K562 (cell line): Measurements from ENCODE around the gene ADM. TPM values are rescaled to one million over a fixed set of nuclear protein-coding genes. Genes with fewer than 3 reads are reported as not detected.

Experiments
- BHLHE40 ChIP-seq: IDR thresholded peaks from 2 replicates; pipeline ENCODE4 v1.6.1; 2011; ENCODE audit warnings: low read length, improper control_type of control experiment
- CTBP1 ChIP-seq: fragments of 450-650 bp; IDR thresholded peaks from 2 replicates; pipeline ENCODE4 v1.6.1; 2016; ENCODE audit warnings: borderline replicate concordance
- ELF4 ChIP-seq: fragments of 450-650 bp; formaldehyde crosslinking; IDR thresholded peaks from 2 replicates; pipeline ENCODE4 v1.4.0; 2022; ENCODE audit warnings: missing genetic modification characterization
- FOXK2 ChIP-seq, 2 experiments: fragments of 450-650 bp; IDR thresholded peaks in 1 of 2; conservative IDR thresholded peaks in 1 of 2; 2 replicates each; pipeline ENCODE4 v1.6.1; 2016; ENCODE audit warnings: low read depth in 2 of 2, mild to moderate bottlenecking in 1 of 2
- LCOR ChIP-seq: sonication (generic); formaldehyde crosslinking; IDR thresholded peaks from 2 replicates; pipeline ENCODE4 v1.8.0; 2022; ENCODE audit warnings: mild to moderate bottlenecking, missing genetic modification reagents
- POLR2G ChIP-seq: fragments of 200-400 bp; formaldehyde crosslinking; IDR thresholded peaks from 2 replicates; pipeline ENCODE4 v1.6.1; 2017; ENCODE audit warnings: low read depth, mild to moderate bottlenecking, antibody characterized with exemption, low read length, moderate library complexity
- SUPT5H ChIP-seq: fragments of 450-650 bp; IDR thresholded peaks from 2 replicates; pipeline ENCODE4 v1.6.1; 2016
- TARDBP ChIP-seq: fragments of 450-650 bp; IDR thresholded peaks from 2 replicates; pipeline ENCODE4 v1.6.1; 2016
- ZBED1 ChIP-seq: IDR thresholded peaks from 2 replicates; pipeline ENCODE4 v1.6.1; 2014
- ZNF263 ChIP-seq: sonication (generic); formaldehyde crosslinking; IDR thresholded peaks from 2 replicates; pipeline ENCODE4 v1.8.0; 2022; ENCODE audit warnings: mild to moderate bottlenecking, missing genetic modification reagents, borderline replicate concordance
- ZNF384 ChIP-seq: IDR thresholded peaks from 2 replicates; pipeline ENCODE4 v1.6.1; 2012; ENCODE audit warnings: low read depth, low read length, improper control_type of control experiment
- ZNF41 ChIP-seq: fragments of 250-450 bp; sonication (Bioruptor Pico); conservative IDR thresholded peaks from 2 replicates; pipeline ENCODE4 v1.4.0; 2020; ENCODE audit warnings: mild to moderate bottlenecking
- polyA plus RNA-seq, 8 experiments: library from polyadenylated mRNA; depleted of rRNA in 4 of 8; stranded (reverse) in 5 of 8; unstranded in 3 of 8; fragments of >200 nt; fragmentation: Nextera tagmentation in 2 of 8; fragmentation: Illumina TruSeq in 1 of 8; extraction: Ambion mirVana in 2 of 8; extraction: Trizol in 1 of 8; gene quantifications; 2 replicates each; pipeline versions ENCODE4 v1.2.1 to v1.2.3, GENCODE V29; 2011 to 2014; ENCODE audit warnings: inconsistent platforms in 1 of 8, missing spikeins in 1 of 8
- total RNA-seq, 7 experiments: library from RNA; depleted of rRNA in 6 of 7; stranded (reverse); fragments of >200 nt in 6 of 7; fragmentation: Illumina TruSeq in 2 of 7; extraction: Trizol in 2 of 7; gene quantifications; 2 replicates each; pipeline versions ENCODE4 v1.2.1 to v1.2.3, GENCODE V29; 2011 to 2021; ENCODE audit warnings: low replicate concordance in 1 of 7
- TF ChIP-seq, protein P1 (sequence below): fragments of 250-450 bp; sonication (Bioruptor Pico); IDR thresholded peaks from 2 replicates; pipeline ENCODE4 v1.5.0; 2021
- TF ChIP-seq, protein P2 (sequence below), 2 experiments: fragments of 250-450 bp in 1 of 2; fragments of 450-650 bp in 1 of 2; sonication (Bioruptor Pico) in 1 of 2; IDR thresholded peaks; 2 replicates each; pipeline versions ENCODE4 v1.6.1 to v1.8.0; 2016 to 2021; ENCODE audit warnings: mild to moderate bottlenecking in 2 of 2, moderate library complexity in 2 of 2, missing compliant biosample characterization in 1 of 2, missing genetic modification characterization in 1 of 2
- TF ChIP-seq, protein P3 (sequence below): fragments of 450-650 bp; IDR thresholded peaks from 2 replicates; pipeline ENCODE4 v1.6.1; 2016

Gene ADM
- total and polyA plus RNA-seq, 9 of the 15 experiments (the other 6 are each of a cell fraction or from before 2014, with no cell fraction given) = 0.23 to 0.49 (median 0.32) TPM; not detected in 6

DNA sequence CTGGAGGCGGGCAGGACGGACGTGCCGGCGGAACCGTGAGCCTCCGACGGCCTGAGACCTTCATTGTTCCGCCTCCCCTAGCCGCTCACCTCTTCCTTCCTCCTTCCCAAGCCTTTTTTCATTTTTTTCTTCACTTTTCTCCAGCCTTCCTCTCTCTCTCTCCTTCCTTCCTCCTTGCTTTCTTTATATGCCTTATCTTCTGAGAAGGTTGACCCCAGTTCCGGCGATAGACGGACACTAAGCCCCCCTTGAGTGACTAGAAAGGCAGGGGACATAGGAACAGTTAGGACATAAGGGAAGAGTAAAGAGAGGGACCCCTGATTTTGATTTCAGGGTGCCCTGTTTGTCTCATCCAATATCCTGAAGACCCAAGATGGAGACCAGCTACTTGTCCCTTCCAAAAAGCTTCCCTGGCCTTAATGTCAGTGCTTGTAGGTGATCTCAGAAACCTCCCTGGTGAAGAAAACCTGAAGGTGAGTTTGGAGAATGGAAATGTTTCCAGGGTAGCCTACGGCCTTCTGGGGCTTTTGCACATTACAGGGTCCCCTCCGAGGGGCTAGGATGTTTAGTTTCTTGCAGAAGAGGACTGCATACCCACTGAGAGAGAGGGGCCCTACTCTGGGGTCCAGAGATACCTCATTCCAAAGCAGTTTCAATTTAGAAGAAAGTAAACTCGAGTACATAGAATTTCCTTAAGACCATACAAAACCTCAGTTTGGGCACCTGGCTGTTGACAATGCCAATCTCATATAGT, 3.5 kb downstream of the ADM start (continued):
- peak in 1 of 2 experiments; percentile 22; a peak in 1 of 4 replicates for TF ChIP-seq FOXK2 (conservative IDR thresholded peaks at IDR 0.05 in 1 of 2, IDR thresholded peaks at IDR 0.05 in 1 of 2; ENCODE audit: low read depth in 2 of 2)
- TF ChIP-seq, protein P1, sequence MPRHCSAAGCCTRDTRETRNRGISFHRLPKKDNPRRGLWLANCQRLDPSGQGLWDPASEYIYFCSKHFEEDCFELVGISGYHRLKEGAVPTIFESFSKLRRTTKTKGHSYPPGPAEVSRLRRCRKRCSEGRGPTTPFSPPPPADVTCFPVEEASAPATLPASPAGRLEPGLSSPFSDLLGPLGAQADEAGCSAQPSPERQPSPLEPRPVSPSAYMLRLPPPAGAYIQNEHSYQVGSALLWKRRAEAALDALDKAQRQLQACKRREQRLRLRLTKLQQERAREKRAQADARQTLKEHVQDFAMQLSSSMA (CRISPR knock-in tag) = no peak
- TF ChIP-seq LCOR = peak; percentile 17; the same call in 1 of the 2 replicates
- no peak for TF ChIP-seq TARDBP
- peak; percentile 35; the same call in 1 of the 2 replicates for TF ChIP-seq ELF4 (CRISPR knock-in tag)
- TF ChIP-seq CTBP1 = no peak
- TF ChIP-seq ZNF263 (CRISPR knock-in tag) = no peak
- TF ChIP-seq, protein P2, sequence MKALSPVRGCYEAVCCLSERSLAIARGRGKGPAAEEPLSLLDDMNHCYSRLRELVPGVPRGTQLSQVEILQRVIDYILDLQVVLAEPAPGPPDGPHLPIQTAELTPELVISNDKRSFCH (CRISPR knock-in tag; IDR thresholded peaks at IDR 0.05) = no peak
- TF ChIP-seq, protein P2 (tag; IDR thresholded peaks at IDR 0.05) = no peak
- TF ChIP-seq POLR2G = no peak
- no peak for TF ChIP-seq ZBED1
- TF ChIP-seq BHLHE40 = peak; percentile 91; the same call in 1 of the 2 replicates
- no peak for TF ChIP-seq SUPT5H
- no peak for TF ChIP-seq ZNF41 (CRISPR knock-in tag)
- no peak for TF ChIP-seq ZNF384
- TF ChIP-seq, protein P3, sequence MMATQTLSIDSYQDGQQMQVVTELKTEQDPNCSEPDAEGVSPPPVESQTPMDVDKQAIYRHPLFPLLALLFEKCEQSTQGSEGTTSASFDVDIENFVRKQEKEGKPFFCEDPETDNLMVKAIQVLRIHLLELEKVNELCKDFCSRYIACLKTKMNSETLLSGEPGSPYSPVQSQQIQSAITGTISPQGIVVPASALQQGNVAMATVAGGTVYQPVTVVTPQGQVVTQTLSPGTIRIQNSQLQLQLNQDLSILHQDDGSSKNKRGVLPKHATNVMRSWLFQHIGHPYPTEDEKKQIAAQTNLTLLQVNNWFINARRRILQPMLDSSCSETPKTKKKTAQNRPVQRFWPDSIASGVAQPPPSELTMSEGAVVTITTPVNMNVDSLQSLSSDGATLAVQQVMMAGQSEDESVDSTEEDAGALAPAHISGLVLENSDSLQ = 0 out of 2 replicates have a peak, but pooled peaks have one; percentile 8
